Measurements from ENCODE around the gene ADGRV1.

The ADGRV1 gene

GRCh38 chr5:91212714-91213092 is 654.1 kb downstream of the ADGRV1 start:
- Histone ChIP-seq H3K9me3 (ENCODE audit: control insufficient read depth, low read length) (no peaks in the 10 kb centered on the region), H3K27ac (ENCODE audit: insufficient read depth, low read length, poor library complexity, severe bottlenecking) (no peak overlapping the region), H3K36me3 (ENCODE audit: control insufficient read depth, insufficient read depth, low read length) (no peaks in the 10 kb centered on the region), H3K4me1 (ENCODE audit: control insufficient read depth, insufficient read depth, low read length, poor library complexity, severe bottlenecking) (no peaks in the 10 kb centered on the region), H3K27me3 (replicated peaks; ENCODE audit: control insufficient read depth, insufficient read depth, low read length, poor library complexity, severe bottlenecking) (no peaks in the 10 kb centered on the region), H3K4me3 (ENCODE audit: insufficient read depth, low read depth, low read length, poor library complexity, severe bottlenecking) (no peak overlapping the region)
- DNase-seq, result no peak
